DMS153 treated with DMSO at 0.1 percent for 48 hours (cell line): ENCODE data around the gene MED16.
"Not testable (repeated sequence)": the region's sequence is repeated elsewhere in the genome, so short reads cannot be mapped to it uniquely, and the experiment has no call there.

ENCODE experiments used
- DNase-seq: peaks from one replicate; lab custom pipeline; 2025; ENCODE audit not compliant: unreplicated experiment; lab: John Stamatoyannopoulos, UW

The MED16 gene

GRCh38 chr19:831407-832369, 61.3 kb downstream of the MED16 start:
- no peak for DNase-seq

DNA sequence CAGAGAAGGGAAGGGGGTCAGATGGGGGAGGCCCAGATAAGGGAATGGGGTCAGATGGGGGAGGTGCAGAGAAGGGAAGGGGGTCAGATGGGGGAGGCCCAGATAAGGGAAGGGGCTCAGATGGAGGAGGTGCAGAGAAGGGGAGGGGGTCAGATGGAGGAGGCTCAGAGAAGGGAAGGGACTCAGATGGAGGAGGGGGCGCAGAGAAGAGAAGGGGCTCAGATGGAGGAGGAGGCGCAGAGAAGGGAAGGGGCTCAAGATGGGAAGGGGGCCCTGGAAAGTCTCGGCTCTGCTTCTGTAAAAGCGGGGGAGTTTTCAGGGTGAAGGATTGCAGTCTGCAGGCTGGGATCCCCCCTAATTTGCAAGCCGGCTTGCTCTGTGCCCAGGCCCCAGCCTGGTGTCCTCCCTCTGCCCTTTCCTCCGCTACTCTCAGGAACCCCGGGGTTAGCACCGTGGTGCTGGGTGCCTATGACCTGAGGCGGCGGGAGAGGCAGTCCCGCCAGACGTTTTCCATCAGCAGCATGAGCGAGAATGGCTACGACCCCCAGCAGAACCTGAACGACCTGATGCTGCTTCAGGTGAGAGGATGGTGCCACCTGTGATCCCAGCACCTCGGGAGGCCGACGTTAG, 63.7 kb downstream of the MED16 start:
- DNase-seq, result no peak

DNA sequence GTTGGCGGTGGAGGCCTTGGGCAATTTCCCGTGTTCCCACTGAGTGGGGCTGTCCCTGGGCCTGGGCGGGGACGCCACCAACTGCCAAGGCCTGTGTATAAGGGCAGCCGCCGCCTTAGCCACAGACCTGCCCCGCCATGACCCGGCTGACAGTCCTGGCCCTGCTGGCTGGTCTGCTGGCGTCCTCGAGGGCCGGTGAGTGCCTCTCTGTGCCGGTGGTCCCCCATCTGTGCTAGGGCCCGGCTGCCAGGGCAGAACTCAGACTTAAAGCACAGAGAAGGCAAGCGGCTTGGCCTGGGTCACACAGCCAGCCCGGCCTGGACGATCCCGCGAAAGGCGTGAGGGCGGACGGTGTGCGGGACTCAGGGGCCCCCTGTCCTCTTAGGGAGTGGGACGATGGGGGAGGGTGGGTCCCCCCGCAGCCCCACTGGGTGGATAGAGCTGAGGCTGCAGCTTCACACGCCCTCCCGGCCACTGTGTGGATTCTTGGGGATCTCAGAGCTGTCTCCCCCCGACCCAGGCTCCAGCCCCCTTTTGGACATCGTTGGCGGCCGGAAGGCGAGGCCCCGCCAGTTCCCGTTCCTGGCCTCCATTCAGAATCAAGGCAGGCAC, 65.2 kb downstream of the MED16 start, which contains the start of gene AZU1:
AZU1 (plus strand) TSS at position 128 of the 612 bp plus-strand sequence; CDS start at position 138, 10 bp downstream.
- DNase-seq, result no peak

- no peak for DNase-seq
These were observed 65.7 kb downstream of the MED16 start for GRCh38 chr19:827314-827709.

DNA sequence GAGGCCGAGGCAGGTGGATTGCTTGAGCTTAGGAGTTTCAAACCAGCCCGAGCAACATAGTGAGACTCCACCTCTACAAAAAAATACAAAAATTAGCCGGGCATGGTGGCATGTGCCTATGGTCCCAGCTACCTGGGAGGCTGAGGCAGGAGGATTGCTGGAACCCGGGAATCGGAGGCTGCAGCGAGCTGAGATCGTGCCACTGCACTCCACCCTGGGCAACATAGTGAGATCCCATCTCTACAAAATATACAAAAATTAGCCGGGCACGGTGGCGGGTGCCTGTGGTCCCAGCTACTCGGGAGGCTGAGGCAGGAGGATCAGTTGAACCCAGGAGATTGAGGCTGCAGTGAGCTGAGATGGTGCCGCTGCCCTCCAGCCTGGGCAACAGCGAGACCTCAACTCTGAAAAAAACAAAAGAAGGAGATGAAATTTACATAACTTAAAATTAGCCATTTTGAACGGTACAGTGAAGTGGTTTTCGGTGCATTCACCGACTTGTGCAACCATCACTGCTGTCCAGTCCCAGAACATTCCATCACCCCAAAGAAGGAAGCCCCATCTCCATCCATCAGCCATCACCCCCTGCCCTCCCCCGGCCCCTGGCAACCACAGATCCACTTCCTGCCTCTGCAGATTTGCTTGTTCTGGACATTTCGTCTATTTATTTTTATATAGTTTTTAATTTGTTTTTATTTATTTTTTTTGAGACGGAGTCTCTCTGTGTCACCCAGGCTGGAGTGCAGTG, 66.9 kb downstream of the MED16 start:
- no peak for DNase-seq

- DNase-seq, result no peak
These were observed 68.1 kb downstream of the MED16 start for GRCh38 chr19:824885-825284.

- DNase-seq, result no peak
These were observed 69.3 kb downstream of the MED16 start for GRCh38 chr19:823565-824121.

- DNase-seq, result no peak
These were observed 71.0 kb downstream of the MED16 start, which contains the start of gene PLPPR3 for GRCh38 chr19:821825-822503. TSS of gene PLPPR3 (minus strand) at chr19:821955. CDS start at chr19:821559, 396 bp downstream.

GRCh38 chr19:821231-821824, 71.7 kb downstream of the MED16 start:
- DNase-seq, result no peak

GRCh38 chr19:820212-820611, 72.8 kb downstream of the MED16 start:
- not testable (repeated sequence) for DNase-seq
